Measurements from ENCODE around the gene KDM6B. TPM values are rescaled to one million over a fixed set of nuclear protein-coding genes. Genes with fewer than 3 reads are reported as not detected.

KDM6B gene
- polyA plus RNA-seq, 4 donors = 8.4 to 26.1 (median 16.7) TPM

DNA sequence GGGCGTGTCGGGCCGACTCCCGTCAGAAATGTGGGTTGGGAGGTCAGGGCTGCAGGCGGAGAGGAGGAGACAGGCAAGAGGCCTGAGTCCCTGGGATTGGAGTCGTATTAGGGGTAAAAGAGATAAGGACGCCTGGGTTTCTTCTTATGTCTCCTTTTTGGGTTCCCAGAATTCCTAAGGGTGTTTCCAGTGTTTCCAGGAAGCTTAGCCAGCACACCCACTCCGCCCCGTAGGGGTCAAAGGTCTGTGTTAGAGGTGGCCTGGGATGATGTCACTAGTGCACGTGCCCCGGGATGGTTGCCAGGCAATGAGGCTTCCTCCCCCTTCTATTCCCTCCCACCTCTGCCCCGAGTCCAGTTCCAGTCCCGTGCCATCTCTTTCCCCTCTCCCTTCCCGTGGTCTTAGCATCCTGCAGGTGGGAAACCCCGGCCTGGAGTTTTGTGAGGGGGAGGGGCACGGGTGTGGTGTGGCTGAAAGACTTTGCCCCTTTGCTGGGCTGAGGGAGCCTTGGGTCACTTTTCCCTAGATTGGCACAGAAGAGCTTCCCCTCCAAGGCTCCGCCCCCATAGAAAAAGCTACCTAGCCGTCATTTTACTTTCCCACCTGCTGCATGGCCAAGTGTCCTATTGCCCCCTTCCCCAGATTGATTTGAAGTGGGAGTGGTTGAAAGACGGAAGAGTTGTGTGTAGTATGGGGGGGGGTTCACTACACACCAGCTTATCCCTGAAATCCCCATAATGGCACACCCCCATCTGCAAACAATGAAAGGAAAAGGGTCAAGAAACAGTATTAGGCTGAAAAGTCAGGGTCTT is 2.8 kb downstream of the KDM6B start:
- Histone ChIP-seq H3K4me3 (ENCODE audit: low read depth in 1 of 3, low read length in 3 of 3) (peak overlapping the region; percentile 61 to 88 (median 61)), H3K36me3 (ENCODE audit: control insufficient read depth in 3 of 3, insufficient read depth in 2 of 3, low read depth in 1 of 3, low read length in 3 of 3) (peaks cover 0 to 4% (median 0%) of the 10 kb centered on the region in 3 donors), H3K4me1 (ENCODE audit: control insufficient read depth in 3 of 3, insufficient read depth in 2 of 3, low read depth in 1 of 3, low read length in 2 of 3) (peaks cover 4 to 61% (median 16%) of the 10 kb centered on the region in 3 donors), H3K27me3 (ENCODE audit: control insufficient read depth in 3 of 3, insufficient read depth in 3 of 3, low read length in 3 of 3) (no peaks in the 10 kb centered on the region), H3K9me3 (ENCODE audit: control insufficient read depth in 2 of 2, insufficient read depth in 1 of 2, low read depth in 1 of 2, low read length in 1 of 2) (no peaks in the 10 kb centered on the region), H3K27ac (ENCODE audit: low read depth in 1 of 3, low read length in 2 of 3) (peak overlapping the region; percentile 94 to 99 (median 98))
- no peak for FAIRE-seq
- WGBS, 3 donors = 0 to 5% (median 2%) methylated on average over 19 of the region's 19 CpGs
- DNase-seq = peak; percentile 99 to 100

- peaks cover 0 to 4% (median 0%) of the 10 kb centered on the region in 3 donors for H3K36me3 ChIP-seq (ENCODE audit: control insufficient read depth in 3 of 3, insufficient read depth in 2 of 3, low read depth in 1 of 3, low read length in 3 of 3)
- WGBS, 3 donors = 4 to 10% (median 7%) methylated on average over 8 of the region's 8 CpGs
- H3K9me3 ChIP-seq (ENCODE audit: control insufficient read depth in 2 of 2, insufficient read depth in 1 of 2, low read depth in 1 of 2, low read length in 1 of 2) = no peaks in the 10 kb centered on the region
- DNase-seq (peak in 1 of 2 donors; percentile 77), FAIRE-seq (no peak)
- peaks cover 4 to 61% (median 16%) of the 10 kb centered on the region in 3 donors for H3K4me1 ChIP-seq (ENCODE audit: control insufficient read depth in 3 of 3, insufficient read depth in 2 of 3, low read depth in 1 of 3, low read length in 2 of 3)
- H3K27me3 ChIP-seq (ENCODE audit: control insufficient read depth in 3 of 3, insufficient read depth in 3 of 3, low read length in 3 of 3) = no peaks in the 10 kb centered on the region
- peak overlapping the region in 2 of 3 donors; percentile 50 to 61 for H3K4me3 ChIP-seq (ENCODE audit: low read depth in 1 of 3, low read length in 3 of 3)
- H3K27ac ChIP-seq (ENCODE audit: low read depth in 1 of 3, low read length in 2 of 3) = peak overlapping the region; percentile 94 to 99 (median 98)
Measured at GRCh38 chr17:7837408-7838088, 3.5 kb downstream of the KDM6B start.

DNA sequence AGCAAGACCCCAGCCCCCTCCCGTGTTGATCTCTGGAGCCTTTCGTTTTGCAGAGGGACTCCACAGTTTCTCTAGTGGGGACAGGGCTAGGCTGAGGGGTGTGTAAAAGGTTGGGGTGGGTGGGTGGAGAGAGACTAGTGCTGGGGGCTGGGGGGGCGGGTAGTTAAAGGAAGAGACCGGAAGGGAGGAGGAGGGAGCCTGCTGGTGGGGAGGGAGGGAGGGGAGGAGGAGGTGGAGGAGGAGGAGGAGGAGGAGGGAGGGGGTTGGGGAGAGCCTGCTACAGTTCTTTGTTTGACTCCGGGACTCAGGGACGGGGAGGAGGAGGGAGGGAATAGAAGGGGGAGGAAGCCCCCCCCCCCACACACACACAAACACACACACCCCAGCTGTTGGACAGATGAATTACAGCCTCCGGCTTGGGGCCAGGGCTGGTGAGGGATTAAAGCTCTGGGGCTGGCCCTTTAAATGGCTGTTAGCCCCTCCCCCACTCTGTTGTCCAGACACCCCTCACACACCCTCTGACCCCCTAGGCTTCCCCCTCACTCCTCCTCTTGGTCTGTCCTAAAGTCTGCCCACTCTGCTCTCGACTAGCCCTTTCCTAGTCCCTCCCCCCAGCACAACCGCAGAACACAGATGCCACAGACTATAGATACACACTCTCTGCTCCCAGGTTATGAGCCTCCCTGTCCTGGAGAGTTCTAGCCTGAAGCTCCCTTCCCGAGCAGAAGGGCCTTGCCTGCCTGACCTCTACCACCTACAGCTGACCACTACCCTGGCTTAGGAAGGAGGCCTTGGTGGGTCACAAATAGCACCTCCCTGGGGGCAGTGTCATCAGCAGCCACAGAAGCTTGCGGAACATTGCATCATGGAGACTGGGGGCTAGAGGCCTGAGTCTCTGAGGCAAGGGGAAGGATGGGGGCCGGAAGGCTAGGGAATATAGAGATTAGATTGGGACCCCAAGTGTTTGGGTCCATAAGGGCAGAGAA is 4.4 kb downstream of the KDM6B start:
- Histone ChIP-seq H3K36me3 (ENCODE audit: control insufficient read depth in 3 of 3, insufficient read depth in 2 of 3, low read depth in 1 of 3, low read length in 3 of 3) (peaks cover 0 to 4% (median 0%) of the 10 kb centered on the region in 3 donors), H3K27me3 (ENCODE audit: control insufficient read depth in 3 of 3, insufficient read depth in 3 of 3, low read length in 3 of 3) (no peaks in the 10 kb centered on the region), H3K9me3 (ENCODE audit: control insufficient read depth in 2 of 2, insufficient read depth in 1 of 2, low read depth in 1 of 2, low read length in 1 of 2) (no peaks in the 10 kb centered on the region), H3K27ac (ENCODE audit: low read depth in 1 of 3, low read length in 2 of 3) (peak overlapping the region; percentile 45 to 99 (median 69)), H3K4me1 (ENCODE audit: control insufficient read depth in 3 of 3, insufficient read depth in 2 of 3, low read depth in 1 of 3, low read length in 2 of 3) (peaks cover 4 to 63% (median 16%) of the 10 kb centered on the region in 3 donors), H3K4me3 (ENCODE audit: low read depth in 1 of 3, low read length in 3 of 3) (peak overlapping the region in 2 of 3 donors; percentile 50 to 61)
- FAIRE-seq = no peak
- 18 to 26% (median 22%) methylated on average over 8 to 11 of the region's 12 CpGs for WGBS, 3 donors
- DNase-seq = peak; percentile 67 to 72

GRCh38 chr17:7839190-7839875 is 5.3 kb downstream of the KDM6B start:
- H3K4me1 ChIP-seq (ENCODE audit: control insufficient read depth in 3 of 3, insufficient read depth in 2 of 3, low read depth in 1 of 3, low read length in 2 of 3) = peaks cover 4 to 58% (median 16%) of the 10 kb centered on the region in 3 donors
- H3K36me3 ChIP-seq (ENCODE audit: control insufficient read depth in 3 of 3, insufficient read depth in 2 of 3, low read depth in 1 of 3, low read length in 3 of 3) = peaks cover 0 to 4% (median 0%) of the 10 kb centered on the region in 3 donors
- peak; percentile 74 to 85 for DNase-seq
- peak overlapping the region in 1 of 3 donors; percentile 50 for H3K4me3 ChIP-seq (ENCODE audit: low read depth in 1 of 3, low read length in 3 of 3)
- H3K27me3 ChIP-seq (ENCODE audit: control insufficient read depth in 3 of 3, insufficient read depth in 3 of 3, low read length in 3 of 3) = no peaks in the 10 kb centered on the region
- no peak for FAIRE-seq
- H3K9me3 ChIP-seq (ENCODE audit: control insufficient read depth in 2 of 2, insufficient read depth in 1 of 2, low read depth in 1 of 2, low read length in 1 of 2) = no peaks in the 10 kb centered on the region
- WGBS, 3 donors = 19 to 47% (median 38%) methylated on average over 6 of the region's 6 CpGs
- peak overlapping the region; percentile 45 to 99 (median 67) for H3K27ac ChIP-seq (ENCODE audit: low read depth in 1 of 3, low read length in 2 of 3)

- Histone ChIP-seq H3K9me3 (ENCODE audit: control insufficient read depth in 2 of 2, insufficient read depth in 1 of 2, low read depth in 1 of 2, low read length in 1 of 2) (no peaks in the 10 kb centered on the region), H3K4me3 (ENCODE audit: low read depth in 1 of 3, low read length in 3 of 3) (no peak overlapping the region), H3K4me1 (ENCODE audit: control insufficient read depth in 3 of 3, insufficient read depth in 2 of 3, low read depth in 1 of 3, low read length in 2 of 3) (peaks cover 4 to 54% (median 16%) of the 10 kb centered on the region in 3 donors), H3K27ac (ENCODE audit: low read depth in 1 of 3, low read length in 2 of 3) (peak overlapping the region; percentile 41 to 99 (median 67)), H3K27me3 (ENCODE audit: control insufficient read depth in 3 of 3, insufficient read depth in 3 of 3, low read length in 3 of 3) (no peaks in the 10 kb centered on the region), H3K36me3 (ENCODE audit: control insufficient read depth in 3 of 3, insufficient read depth in 2 of 3, low read depth in 1 of 3, low read length in 3 of 3) (peaks cover 0 to 4% (median 0%) of the 10 kb centered on the region in 3 donors)
- FAIRE-seq = no peak
- DNase-seq = no peak
- WGBS, 3 donors = 19 to 44% (median 43%) methylated on average over 2 of the region's 2 CpGs
Measured at GRCh38 chr17:7839876-7840261, 5.9 kb downstream of the KDM6B start.

- H3K4me1 ChIP-seq (ENCODE audit: control insufficient read depth in 3 of 3, insufficient read depth in 2 of 3, low read depth in 1 of 3, low read length in 2 of 3) = peaks cover 4 to 60% (median 20%) of the 10 kb centered on the region in 3 donors
- peak overlapping the region; percentile 94 to 99 (median 96) for H3K27ac ChIP-seq (ENCODE audit: low read depth in 1 of 3, low read length in 2 of 3)
- H3K9me3 ChIP-seq (ENCODE audit: control insufficient read depth in 2 of 2, insufficient read depth in 1 of 2, low read depth in 1 of 2, low read length in 1 of 2) = no peaks in the 10 kb centered on the region
- DNase-seq (no peak), FAIRE-seq (no peak)
- no peaks in the 10 kb centered on the region for H3K27me3 ChIP-seq (ENCODE audit: control insufficient read depth in 3 of 3, insufficient read depth in 3 of 3, low read length in 3 of 3)
- H3K4me3 ChIP-seq (ENCODE audit: low read depth in 1 of 3, low read length in 3 of 3) = no peak overlapping the region
- WGBS, 3 donors = 32 to 57% (median 54%) methylated on average over 1 of the region's 1 CpG
- H3K36me3 ChIP-seq (ENCODE audit: control insufficient read depth in 3 of 3, insufficient read depth in 2 of 3, low read depth in 1 of 3, low read length in 3 of 3) = peaks cover 0 to 10% (median 0%) of the 10 kb centered on the region in 3 donors
Measured at GRCh38 chr17:7840441-7840840, 6.4 kb downstream of the KDM6B start.

GRCh38 chr17:7840875-7841274 is 6.9 kb downstream of the KDM6B start:
- FAIRE-seq (no peak), DNase-seq (no peak)
- H3K27me3 ChIP-seq (ENCODE audit: control insufficient read depth in 3 of 3, insufficient read depth in 3 of 3, low read length in 3 of 3) = no peaks in the 10 kb centered on the region
- H3K36me3 ChIP-seq (ENCODE audit: control insufficient read depth in 3 of 3, insufficient read depth in 2 of 3, low read depth in 1 of 3, low read length in 3 of 3) = peaks cover 0 to 14% (median 1%) of the 10 kb centered on the region in 3 donors
- 42 to 51% (median 47%) methylated on average over 1 of the region's 1 CpG for WGBS, 3 donors
- peak overlapping the region; percentile 94 to 99 (median 96) for H3K27ac ChIP-seq (ENCODE audit: low read depth in 1 of 3, low read length in 2 of 3)
- peak overlapping the region in 2 of 3 donors; percentile 71 to 84 for H3K4me3 ChIP-seq (ENCODE audit: low read depth in 1 of 3, low read length in 3 of 3)
- peaks cover 4 to 63% (median 20%) of the 10 kb centered on the region in 3 donors for H3K4me1 ChIP-seq (ENCODE audit: control insufficient read depth in 3 of 3, insufficient read depth in 2 of 3, low read depth in 1 of 3, low read length in 2 of 3)
- no peaks in the 10 kb centered on the region for H3K9me3 ChIP-seq (ENCODE audit: control insufficient read depth in 2 of 2, insufficient read depth in 1 of 2, low read depth in 1 of 2, low read length in 1 of 2)
